H1 (cell line): ENCODE measurements around the gene MTFR2. TPM values are rescaled to one million over a fixed set of nuclear protein-coding genes. Genes with fewer than 3 reads are reported as not detected.

Source experiments
- CBX8 ChIP-seq: fragments of 300-800, 300-1000 bp; sonication (generic); IDR thresholded peaks from 2 replicates; pipeline ENCODE4 v1.7.1; 2016; ENCODE audit warnings: low read depth, low read length, borderline replicate concordance
- CHD2 ChIP-seq: IDR thresholded peaks from 2 replicates; pipeline ENCODE4 v1.6.1; 2012; ENCODE audit warnings: low read length, improper control_type of control experiment
- JUN ChIP-seq: IDR thresholded peaks from 2 replicates; pipeline ENCODE4 v1.6.1; 2011; ENCODE audit warnings: low read depth, mild to moderate bottlenecking, improper control_type of control experiment, low read length
- KDM4A ChIP-seq: IDR thresholded peaks from one replicate; pipeline ENCODE4 v1.7.1; 2012; ENCODE audit warnings: low read depth, mild to moderate bottlenecking, moderate library complexity, low read length, inconsistent platforms; ENCODE audit not compliant: severe bottlenecking
- RAD21 ChIP-seq, 2 experiments: IDR thresholded peaks in 1 of 2; conservative IDR thresholded peaks in 1 of 2; 2 replicates each; pipeline ENCODE4 v1.6.1; 2011; ENCODE audit warnings: low read depth in 2 of 2, low read length in 2 of 2, improper control_type of control experiment in 1 of 2, inconsistent platforms in 1 of 2, mild to moderate bottlenecking in 1 of 2, moderate library complexity in 1 of 2
- TAF7 ChIP-seq: optimal IDR thresholded peaks from 2 replicates; pipeline ENCODE3; 2011; ENCODE audit warnings: low read depth, mild to moderate bottlenecking, inconsistent platforms, low read length, moderate library complexity, borderline replicate concordance
- polyA plus RNA-seq, 7 experiments: library from polyadenylated mRNA; depleted of rRNA in 3 of 7; stranded (reverse) in 5 of 7; unstranded in 2 of 7; fragments of >200 nt in 5 of 7; fragments of 200-250 nt in 2 of 7; gene quantifications; 1 replicate in 5 of 7; 2 replicates in 1 of 7; 4 replicates in 1 of 7; pipeline versions ENCODE4 v1.2.1 to v1.2.3, GENCODE V29; 2011 to 2013; ENCODE audit warnings: missing spikeins in 2 of 7, mixed read lengths in 2 of 7
- total RNA-seq: library from RNA; stranded (reverse); fragmentation: NEBNext Ultra II Directional; extraction: Animal tissue kit (Norgen Biotek cat#: 25700); gene quantifications from 2 replicates; pipeline ENCODE4 v1.2.1, GENCODE V29; 2021

The MTFR2 gene
- total and polyA plus RNA-seq, 2 of the 8 experiments (the other 6 are each of a cell fraction or from before 2014, with no cell fraction given): 8.5 to 10.7 TPM

DNA sequence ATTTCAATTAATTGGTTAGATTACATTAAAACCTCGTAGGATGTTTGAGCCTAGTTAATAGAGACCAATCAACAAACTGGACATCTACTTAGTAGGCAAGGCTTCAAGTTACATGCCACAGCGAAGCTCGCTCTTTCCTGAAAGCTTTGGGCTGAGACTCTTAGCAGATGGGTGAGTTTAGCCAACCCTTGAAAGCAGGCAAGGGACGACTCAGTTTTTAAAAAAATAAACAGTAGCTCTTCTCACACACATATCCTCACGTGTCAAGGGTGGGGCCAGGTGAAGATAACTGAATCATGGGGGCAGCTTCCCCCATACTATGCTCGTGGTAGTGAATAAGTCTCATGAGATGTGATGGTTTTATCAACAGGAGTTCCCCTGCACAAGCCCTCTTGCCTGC, 775 bp downstream of the MTFR2 start (continued):
- TF ChIP-seq TAF7 (no peak), CBX8 (no peak), RAD21 (IDR thresholded peaks at IDR 0.05 in 1 of 2, conservative IDR thresholded peaks at IDR 0.05 in 1 of 2; ENCODE audit: low read depth in 2 of 2, low read length in 2 of 2) (no peak), CHD2 (no peak), JUN (no peak), KDM4A (no peak)
